ENCODE data around the gene P3H4. TPM values are rescaled to one million over a fixed set of nuclear protein-coding genes. Genes with fewer than 3 reads are reported as not detected.

The P3H4 gene
- total RNA-seq, 1 donor from 2014 or later: 51.2 TPM

GRCh38 chr17:41822216-41823140 lies 10.7 kb upstream of the P3H4 start:
- DNase-seq (ENCODE audit: low read depth in 2 of 2): no peak

- DNase-seq (ENCODE audit: low read depth in 2 of 2): no peak
These were observed 10.0 kb upstream of the P3H4 start for GRCh38 chr17:41821776-41822175.

GRCh38 chr17:41818024-41818423 lies 6.3 kb upstream of the P3H4 start:
- no peak for DNase-seq (ENCODE audit: low read depth in 2 of 2)

GRCh38 chr17:41816637-41817320 lies 5.0 kb upstream of the P3H4 start:
- no peak for DNase-seq (ENCODE audit: low read depth in 2 of 2)

GRCh38 chr17:41814195-41814594 lies 2.4 kb upstream of the P3H4 start:
- DNase-seq (ENCODE audit: low read depth in 2 of 2): no peak

- DNase-seq (ENCODE audit: low read depth in 2 of 2): no peak
These were observed 2.0 kb upstream of the P3H4 start for GRCh38 chr17:41813699-41814124.

GRCh38 chr17:41813152-41813680 lies 1.5 kb upstream of the P3H4 start:
- no peak for DNase-seq (ENCODE audit: low read depth in 2 of 2)

GRCh38 chr17:41812381-41813151 lies 817 bp upstream of the P3H4 start, which contains the start of gene FKBP10:
Gene FKBP10, plus strand, starts transcription at chr17:41813004. Its CDS starts 31 bp downstream, at chr17:41813035.
- peak; percentile 74 to 75 for DNase-seq (ENCODE audit: low read depth in 2 of 2)

GRCh38 chr17:41810659-41811548 lies 845 bp downstream of the P3H4 start:
- peak; percentile 13 to 19 for DNase-seq (ENCODE audit: low read depth in 2 of 2)

GRCh38 chr17:41806685-41807445 lies 4.9 kb downstream of the P3H4 start:
- DNase-seq (ENCODE audit: low read depth in 2 of 2): no peak

GRCh38 chr17:41803049-41804020 lies 8.4 kb downstream of the P3H4 start:
- no peak for DNase-seq (ENCODE audit: low read depth in 2 of 2)

GRCh38 chr17:41801374-41802271 lies 10.1 kb downstream of the P3H4 start:
- peak; percentile 75 to 80 for DNase-seq (ENCODE audit: low read depth in 2 of 2)

GRCh38 chr17:41800601-41801373 lies 11.0 kb downstream of the P3H4 start:
- DNase-seq (ENCODE audit: low read depth in 2 of 2): peak in 1 of 2 donors; percentile 51

- DNase-seq (ENCODE audit: low read depth in 2 of 2): no peak
These were observed 12.4 kb downstream of the P3H4 start for GRCh38 chr17:41799366-41799765.

- DNase-seq (ENCODE audit: low read depth in 2 of 2): no peak
These were observed 14.4 kb downstream of the P3H4 start for GRCh38 chr17:41797377-41797776.

- DNase-seq (ENCODE audit: low read depth in 2 of 2): no peak
These were observed 15.4 kb downstream of the P3H4 start for GRCh38 chr17:41796121-41796895.

Data from lung microvascular endothelial cell (primary cell).